ENCODE results near the gene MAP2K7.

Gene MAP2K7

DNA sequence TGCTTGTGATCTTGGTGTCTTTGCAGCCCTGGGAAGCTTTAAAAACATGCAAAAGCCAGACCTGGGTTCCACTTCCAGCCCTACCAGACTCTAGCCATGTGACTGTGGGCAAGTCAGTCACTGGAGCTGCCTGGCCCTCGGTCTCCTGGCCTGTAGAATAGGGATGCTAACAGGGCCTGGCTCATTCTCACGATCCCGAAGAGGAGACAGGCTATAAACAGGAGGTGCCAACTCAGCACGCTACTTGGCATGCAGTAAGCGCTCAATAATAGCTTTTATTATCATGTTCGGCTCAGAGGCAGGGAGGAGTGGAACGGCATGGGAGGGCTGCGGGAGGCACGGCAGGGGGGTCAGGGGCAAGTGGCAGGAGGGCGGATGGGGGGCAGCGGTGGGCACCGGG is 20.6 kb downstream of the MAP2K7 start:
- peaks cover 15% of the 10 kb centered on the region for H3K4me1 ChIP-seq (ENCODE audit: insufficient read depth, low read length, poor library complexity, severe bottlenecking)
- H3K4me2 ChIP-seq (ENCODE audit: low read depth, low read length, poor library complexity, severe bottlenecking): no peak overlapping the region

GRCh38 chr19:7924651-7925170 is 21.0 kb downstream of the MAP2K7 start:
- Histone ChIP-seq H4K20me1 (ENCODE audit: insufficient read depth, low read length, poor library complexity, severe bottlenecking) (peaks cover 8% of the 10 kb centered on the region), H3K9me2 (replicated peaks; ENCODE audit: low read depth, low read length) (no peaks in the 10 kb centered on the region), H3K4me3 (ENCODE audit: low read length, poor library complexity, severe bottlenecking) (peak overlapping the region; percentile 69), H3K79me2 (ENCODE audit: insufficient read depth, low read length) (no peaks in the 10 kb centered on the region), H3K27me3 (ENCODE audit: insufficient read depth, low read length, poor library complexity, severe bottlenecking) (no peaks in the 10 kb centered on the region), H3K9me3 (ENCODE audit: insufficient read depth, low read depth, low read length) (no peaks in the 10 kb centered on the region), H3K4me2 (ENCODE audit: low read depth, low read length, poor library complexity, severe bottlenecking) (peak overlapping the region; percentile 72), H3K36me3 (ENCODE audit: insufficient read depth, low read length) (no peaks in the 10 kb centered on the region), H3F3A (ENCODE audit: low read depth) (no peaks in the 10 kb centered on the region), H2AFZ (ENCODE audit: low read length) (no peak overlapping the region), H3K4me1 (ENCODE audit: insufficient read depth, low read length, poor library complexity, severe bottlenecking) (peaks cover 13% of the 10 kb centered on the region), H3K9ac (ENCODE audit: low read depth, low read length, poor library complexity, severe bottlenecking) (no peak overlapping the region)
- TF ChIP-seq EZH2phosphoT487 (IDR thresholded peaks at IDR 0.05; ENCODE audit: borderline replicate concordance) (no peak), CTCF (conservative IDR thresholded peaks at IDR 0.05; ENCODE audit: low read length) (no peak)

More for the DNA sequence above, 20.6 kb downstream of the MAP2K7 start:
- Histone ChIP-seq H3K9me3 (ENCODE audit: insufficient read depth, low read depth, low read length) (no peaks in the 10 kb centered on the region), H3K79me2 (ENCODE audit: insufficient read depth, low read length) (no peaks in the 10 kb centered on the region), H3K27me3 (ENCODE audit: insufficient read depth, low read length, poor library complexity, severe bottlenecking) (no peaks in the 10 kb centered on the region), H2AFZ (ENCODE audit: low read length) (no peak overlapping the region), H4K20me1 (ENCODE audit: insufficient read depth, low read length, poor library complexity, severe bottlenecking) (peaks cover 8% of the 10 kb centered on the region), H3K36me3 (ENCODE audit: insufficient read depth, low read length) (no peaks in the 10 kb centered on the region), H3F3A (ENCODE audit: low read depth) (no peaks in the 10 kb centered on the region), H3K9me2 (replicated peaks; ENCODE audit: low read depth, low read length) (no peaks in the 10 kb centered on the region), H3K9ac (ENCODE audit: low read depth, low read length, poor library complexity, severe bottlenecking) (no peak overlapping the region), H3K4me3 (ENCODE audit: low read length, poor library complexity, severe bottlenecking) (no peak overlapping the region)
- no peak for TF ChIP-seq CTCF (conservative IDR thresholded peaks at IDR 0.05; ENCODE audit: low read length)
- no peak for TF ChIP-seq EZH2phosphoT487 (IDR thresholded peaks at IDR 0.05; ENCODE audit: borderline replicate concordance)

GRCh38 chr19:7925171-7925851 is 21.6 kb downstream of the MAP2K7 start:
- H3K9me3 ChIP-seq (ENCODE audit: insufficient read depth, low read depth, low read length): no peaks in the 10 kb centered on the region
- no peaks in the 10 kb centered on the region for H3K27me3 ChIP-seq (ENCODE audit: insufficient read depth, low read length, poor library complexity, severe bottlenecking)
- peaks cover 10% of the 10 kb centered on the region for H3K4me1 ChIP-seq (ENCODE audit: insufficient read depth, low read length, poor library complexity, severe bottlenecking)
- H3K9ac ChIP-seq (ENCODE audit: low read depth, low read length, poor library complexity, severe bottlenecking): no peak overlapping the region
- H4K20me1 ChIP-seq (ENCODE audit: insufficient read depth, low read length, poor library complexity, severe bottlenecking): peaks cover 8% of the 10 kb centered on the region
- peak overlapping the region; percentile 72 for H3K4me2 ChIP-seq (ENCODE audit: low read depth, low read length, poor library complexity, severe bottlenecking)
- peak overlapping the region; percentile 87; the same call in 1 of the 2 replicates for H2AFZ ChIP-seq (ENCODE audit: low read length)
- H3F3A ChIP-seq (ENCODE audit: low read depth): no peaks in the 10 kb centered on the region
- no peak for TF ChIP-seq EZH2phosphoT487 (IDR thresholded peaks at IDR 0.05; ENCODE audit: borderline replicate concordance)
- peak; percentile 89 for TF ChIP-seq CTCF (conservative IDR thresholded peaks at IDR 0.05; ENCODE audit: low read length)
- H3K79me2 ChIP-seq (ENCODE audit: insufficient read depth, low read length): no peaks in the 10 kb centered on the region
- H3K36me3 ChIP-seq (ENCODE audit: insufficient read depth, low read length): no peaks in the 10 kb centered on the region
- H3K9me2 ChIP-seq (replicated peaks; ENCODE audit: low read depth, low read length): no peaks in the 10 kb centered on the region
- H3K4me3 ChIP-seq (ENCODE audit: low read length, poor library complexity, severe bottlenecking): peak overlapping the region; percentile 69

Data from Loucy (cell line).